ENCODE data around the gene TTC39B. TPM values are rescaled to one million over a fixed set of nuclear protein-coding genes. Genes with fewer than 3 reads are reported as not detected.

The TTC39B gene
- total and polyA plus RNA-seq, 2 donors (not counting 3 experiments of a cell fraction or from before 2014, with no cell fraction given), result 1.0 to 5.4 TPM

DNA sequence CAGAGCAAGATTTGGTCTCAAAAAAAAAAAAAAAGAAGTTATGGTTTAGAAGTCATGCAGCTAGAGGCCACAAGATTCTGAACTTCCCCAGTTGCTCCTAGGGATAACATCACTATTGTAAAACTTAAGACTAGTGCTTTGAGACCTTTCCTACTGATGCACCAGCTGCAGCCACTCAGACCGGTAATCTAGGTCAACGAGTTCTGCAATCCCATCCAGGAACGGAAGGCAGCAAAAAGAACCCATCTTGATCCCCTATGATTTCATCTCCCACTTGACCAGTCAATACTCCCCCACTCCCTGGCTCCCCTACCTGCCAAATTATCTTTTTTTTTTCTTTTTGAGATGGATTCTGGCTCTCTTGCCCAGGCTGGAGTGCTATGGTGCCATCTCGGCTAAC lies 46.9 kb upstream of the TTC39B start:
- Histone ChIP-seq H3K36me3 (ENCODE audit: control insufficient read depth in 2 of 2, extremely low read depth in 1 of 2, insufficient read depth in 2 of 2, low read length in 2 of 2) (no peaks in the 10 kb centered on the region), H3K9ac (replicated peaks; ENCODE audit: extremely low read depth, insufficient read depth, low read length) (no peak overlapping the region), H3K27ac (ENCODE audit: insufficient read depth, low read depth, low read length) (no peak overlapping the region), H3K27me3 (ENCODE audit: control insufficient read depth in 2 of 2, insufficient read depth in 2 of 2, low read length in 2 of 2) (no peaks in the 10 kb centered on the region), H3K9me3 (replicated peaks; ENCODE audit: control insufficient read depth, insufficient read depth, low read length) (no peaks in the 10 kb centered on the region), H3K9me1 (replicated peaks; ENCODE audit: control insufficient read depth, extremely low read depth, insufficient read depth, low read length) (no peaks in the 10 kb centered on the region), H2AFZ (ENCODE audit: low read depth, low read length) (no peak overlapping the region), H3K4me3 (replicated peaks in 1 of 3; ENCODE audit: insufficient read depth in 1 of 3, low read depth in 1 of 3, low read length in 3 of 3) (no peak overlapping the region), H3K79me2 (ENCODE audit: control insufficient read depth, insufficient read depth, low read length) (no peaks in the 10 kb centered on the region), H3K4me2 (ENCODE audit: insufficient read depth, low read length) (no peak overlapping the region), H4K20me1 (replicated peaks; ENCODE audit: control insufficient read depth, extremely low read depth, insufficient read depth, low read length) (no peaks in the 10 kb centered on the region), H3K4me1 (ENCODE audit: control insufficient read depth, extremely low read depth, insufficient read depth, low read length) (no peaks in the 10 kb centered on the region)
- dilution Hi-C loops (cut with MboI; ENCODE audit: extremely low pct_ligation_motif_present, low sequenced_read_pairs) (no loop called here), intact Hi-C loops (cut with micrococcal nuclease) (no loop called here)
- POLR2A ChIA-PET, result no interaction called here
- DNase-seq (ENCODE audit: low read depth, low spot score) (no peak), FAIRE-seq (no peak)
- no TSS peak for BruUV-seq (replicated peaks)
- TF ChIP-seq GATA2 (IDR thresholded peaks at IDR 0.05; ENCODE audit: insufficient read depth, insufficient read length, low read depth, low read length), result no peak
- no peak for TF ChIP-seq MYC (IDR thresholded peaks at IDR 0.05; ENCODE audit: low read depth, low read length)
- no peak for TF ChIP-seq EZH2 (IDR thresholded peaks at IDR 0.05; ENCODE audit: borderline replicate concordance, low read depth, low read length, severe bottlenecking)
- TF ChIP-seq POLR2AphosphoS5 (IDR thresholded peaks at IDR 0.05; ENCODE audit: insufficient read depth, low read depth, low read length), result no peak
- TF ChIP-seq JUN (IDR thresholded peaks at IDR 0.05; ENCODE audit: borderline replicate concordance, insufficient read depth, insufficient read length, low read depth), result no peak
- no peak for TF ChIP-seq POLR2A (IDR thresholded peaks at IDR 0.05; ENCODE audit: low read depth, low read length)
- TF ChIP-seq, protein P1, sequence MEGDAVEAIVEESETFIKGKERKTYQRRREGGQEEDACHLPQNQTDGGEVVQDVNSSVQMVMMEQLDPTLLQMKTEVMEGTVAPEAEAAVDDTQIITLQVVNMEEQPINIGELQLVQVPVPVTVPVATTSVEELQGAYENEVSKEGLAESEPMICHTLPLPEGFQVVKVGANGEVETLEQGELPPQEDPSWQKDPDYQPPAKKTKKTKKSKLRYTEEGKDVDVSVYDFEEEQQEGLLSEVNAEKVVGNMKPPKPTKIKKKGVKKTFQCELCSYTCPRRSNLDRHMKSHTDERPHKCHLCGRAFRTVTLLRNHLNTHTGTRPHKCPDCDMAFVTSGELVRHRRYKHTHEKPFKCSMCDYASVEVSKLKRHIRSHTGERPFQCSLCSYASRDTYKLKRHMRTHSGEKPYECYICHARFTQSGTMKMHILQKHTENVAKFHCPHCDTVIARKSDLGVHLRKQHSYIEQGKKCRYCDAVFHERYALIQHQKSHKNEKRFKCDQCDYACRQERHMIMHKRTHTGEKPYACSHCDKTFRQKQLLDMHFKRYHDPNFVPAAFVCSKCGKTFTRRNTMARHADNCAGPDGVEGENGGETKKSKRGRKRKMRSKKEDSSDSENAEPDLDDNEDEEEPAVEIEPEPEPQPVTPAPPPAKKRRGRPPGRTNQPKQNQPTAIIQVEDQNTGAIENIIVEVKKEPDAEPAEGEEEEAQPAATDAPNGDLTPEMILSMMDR (IDR thresholded peaks at IDR 0.05; ENCODE audit: extremely low read depth in 1 of 2, insufficient read depth in 1 of 2, low read depth in 1 of 2, low read length in 2 of 2), result no peak
- TF ChIP-seq, protein P2, sequence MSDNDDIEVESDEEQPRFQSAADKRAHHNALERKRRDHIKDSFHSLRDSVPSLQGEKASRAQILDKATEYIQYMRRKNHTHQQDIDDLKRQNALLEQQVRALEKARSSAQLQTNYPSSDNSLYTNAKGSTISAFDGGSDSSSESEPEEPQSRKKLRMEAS (IDR thresholded peaks at IDR 0.05; ENCODE audit: insufficient read depth, insufficient read length), result no peak
- no peak for TF ChIP-seq FOS (IDR thresholded peaks at IDR 0.05; ENCODE audit: borderline replicate concordance, insufficient read depth, low read length)
- CTCF ChIA-PET, result no interaction called here

Data from endothelial cell of umbilical vein (primary cell).